ENCODE measurements around the gene MAPK10.

DNA sequence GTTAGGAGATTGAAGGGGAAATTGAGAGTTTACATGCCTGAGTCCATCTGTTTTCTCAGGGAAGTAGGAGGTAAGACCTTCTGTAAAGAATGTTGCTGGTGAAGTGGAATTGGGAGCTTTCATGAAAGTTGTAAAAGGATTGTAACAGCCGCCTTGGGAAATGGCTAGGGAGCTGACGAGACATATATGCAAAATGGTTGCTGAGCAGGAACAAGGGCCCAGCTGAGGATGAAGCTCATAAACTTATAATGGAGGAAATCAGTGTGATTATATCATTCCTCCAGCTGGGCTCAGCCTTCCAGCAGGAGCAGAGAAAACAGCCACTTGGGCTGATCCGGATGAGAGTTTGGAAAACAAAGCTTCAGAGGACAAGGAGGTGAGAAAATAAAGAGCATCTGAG is 208.7 kb downstream of the MAPK10 start:
- TF ChIP-seq, protein P1, sequence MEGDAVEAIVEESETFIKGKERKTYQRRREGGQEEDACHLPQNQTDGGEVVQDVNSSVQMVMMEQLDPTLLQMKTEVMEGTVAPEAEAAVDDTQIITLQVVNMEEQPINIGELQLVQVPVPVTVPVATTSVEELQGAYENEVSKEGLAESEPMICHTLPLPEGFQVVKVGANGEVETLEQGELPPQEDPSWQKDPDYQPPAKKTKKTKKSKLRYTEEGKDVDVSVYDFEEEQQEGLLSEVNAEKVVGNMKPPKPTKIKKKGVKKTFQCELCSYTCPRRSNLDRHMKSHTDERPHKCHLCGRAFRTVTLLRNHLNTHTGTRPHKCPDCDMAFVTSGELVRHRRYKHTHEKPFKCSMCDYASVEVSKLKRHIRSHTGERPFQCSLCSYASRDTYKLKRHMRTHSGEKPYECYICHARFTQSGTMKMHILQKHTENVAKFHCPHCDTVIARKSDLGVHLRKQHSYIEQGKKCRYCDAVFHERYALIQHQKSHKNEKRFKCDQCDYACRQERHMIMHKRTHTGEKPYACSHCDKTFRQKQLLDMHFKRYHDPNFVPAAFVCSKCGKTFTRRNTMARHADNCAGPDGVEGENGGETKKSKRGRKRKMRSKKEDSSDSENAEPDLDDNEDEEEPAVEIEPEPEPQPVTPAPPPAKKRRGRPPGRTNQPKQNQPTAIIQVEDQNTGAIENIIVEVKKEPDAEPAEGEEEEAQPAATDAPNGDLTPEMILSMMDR (IDR thresholded peaks at IDR 0.05): no peak
- no peak for TF ChIP-seq ZFX (IDR thresholded peaks at IDR 0.05; ENCODE audit: borderline replicate concordance)

All from 22Rv1 (cell line).